ENCODE data around the gene EFNB3. TPM values are rescaled to one million over a fixed set of nuclear protein-coding genes. Genes with fewer than 3 reads are reported as not detected.

EFNB3 gene
- total RNA-seq, 1 experiment from 2014 or later: 1.5 TPM

GRCh38 chr17:7701681-7702080 lies 3.3 kb upstream of the EFNB3 start:
- no peak for DNase-seq
- H4K20me1 ChIP-seq (ENCODE audit: insufficient read depth): no peaks in the 10 kb centered on the region
- no peaks in the 10 kb centered on the region for H3F3A ChIP-seq (ENCODE audit: insufficient read depth, low read depth)
- no peak overlapping the region for H3K4me3 ChIP-seq
- no peaks in the 10 kb centered on the region for H3K9me2 ChIP-seq (ENCODE audit: insufficient read depth)
- H3K27ac ChIP-seq: no peak overlapping the region
- no peaks in the 10 kb centered on the region for H3K9me3 ChIP-seq (ENCODE audit: insufficient read depth, low read depth)
- H3K36me3 ChIP-seq (ENCODE audit: low read depth): no peaks in the 10 kb centered on the region
- no peak overlapping the region for H3K4me2 ChIP-seq
- H3K79me2 ChIP-seq (ENCODE audit: low read depth): no peaks in the 10 kb centered on the region
- H3K4me1 ChIP-seq (replicated peaks; ENCODE audit: insufficient read depth): no peaks in the 10 kb centered on the region
- CTCF ChIA-PET: no interaction called here
- intact Hi-C loops (cut with micrococcal nuclease; ENCODE audit: unreplicated experiment): no loop called here
- BruUV-seq (replicated peaks): no TSS peak
- no peak overlapping the region for H2AFZ ChIP-seq
- POLR2A ChIA-PET (ENCODE audit: unreplicated experiment): interaction anchor here (0.5 kb wide), 1 partner anchor 383 kb away, joined by 3 read pairs; no protein-coding TSS in a partner anchor
- no peaks in the 10 kb centered on the region for H3K27me3 ChIP-seq (ENCODE audit: insufficient read depth, low read depth)
- TF ChIP-seq, protein P1, sequence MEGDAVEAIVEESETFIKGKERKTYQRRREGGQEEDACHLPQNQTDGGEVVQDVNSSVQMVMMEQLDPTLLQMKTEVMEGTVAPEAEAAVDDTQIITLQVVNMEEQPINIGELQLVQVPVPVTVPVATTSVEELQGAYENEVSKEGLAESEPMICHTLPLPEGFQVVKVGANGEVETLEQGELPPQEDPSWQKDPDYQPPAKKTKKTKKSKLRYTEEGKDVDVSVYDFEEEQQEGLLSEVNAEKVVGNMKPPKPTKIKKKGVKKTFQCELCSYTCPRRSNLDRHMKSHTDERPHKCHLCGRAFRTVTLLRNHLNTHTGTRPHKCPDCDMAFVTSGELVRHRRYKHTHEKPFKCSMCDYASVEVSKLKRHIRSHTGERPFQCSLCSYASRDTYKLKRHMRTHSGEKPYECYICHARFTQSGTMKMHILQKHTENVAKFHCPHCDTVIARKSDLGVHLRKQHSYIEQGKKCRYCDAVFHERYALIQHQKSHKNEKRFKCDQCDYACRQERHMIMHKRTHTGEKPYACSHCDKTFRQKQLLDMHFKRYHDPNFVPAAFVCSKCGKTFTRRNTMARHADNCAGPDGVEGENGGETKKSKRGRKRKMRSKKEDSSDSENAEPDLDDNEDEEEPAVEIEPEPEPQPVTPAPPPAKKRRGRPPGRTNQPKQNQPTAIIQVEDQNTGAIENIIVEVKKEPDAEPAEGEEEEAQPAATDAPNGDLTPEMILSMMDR (conservative IDR thresholded peaks at IDR 0.05): no peak
- no peak for TF ChIP-seq EZH2 (IDR thresholded peaks at IDR 0.05; ENCODE audit: low read depth)

DNA sequence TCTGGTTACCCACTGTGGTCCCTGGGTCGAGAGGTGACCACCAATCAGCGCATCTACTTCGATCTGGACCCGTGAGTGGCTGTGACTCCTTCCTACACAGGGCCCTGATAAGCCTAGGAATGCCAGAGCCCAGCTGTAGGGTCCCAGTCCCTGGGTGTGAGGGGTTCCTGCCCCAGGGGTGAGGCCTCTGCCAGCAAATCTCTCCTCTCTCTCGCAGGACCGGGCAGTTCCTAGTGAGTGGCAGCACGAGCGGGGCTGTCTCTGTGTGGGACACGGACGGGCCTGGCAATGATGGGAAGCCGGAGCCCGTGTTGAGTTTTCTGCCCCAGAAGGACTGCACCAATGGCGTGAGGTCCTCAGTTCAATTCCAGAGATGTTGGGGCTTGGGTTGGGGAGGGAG lies 2.2 kb upstream of the EFNB3 start:
- H3K79me2 ChIP-seq (ENCODE audit: low read depth): no peaks in the 10 kb centered on the region
- H3K9me2 ChIP-seq (ENCODE audit: insufficient read depth): no peaks in the 10 kb centered on the region
- no peaks in the 10 kb centered on the region for H4K20me1 ChIP-seq (ENCODE audit: insufficient read depth)
- H3K27ac ChIP-seq: no peak overlapping the region
- H3K9me3 ChIP-seq (ENCODE audit: insufficient read depth, low read depth): no peaks in the 10 kb centered on the region
- BruUV-seq (replicated peaks): no TSS peak
- H3K4me2 ChIP-seq: no peak overlapping the region
- POLR2A ChIA-PET (ENCODE audit: unreplicated experiment): no interaction called here
- no peak overlapping the region for H2AFZ ChIP-seq
- no peak for TF ChIP-seq EZH2 (IDR thresholded peaks at IDR 0.05; ENCODE audit: low read depth)
- TF ChIP-seq, protein P1 (conservative IDR thresholded peaks at IDR 0.05): no peak
- no peak for DNase-seq
- intact Hi-C loops (cut with micrococcal nuclease; ENCODE audit: unreplicated experiment): no loop called here
- H3K4me3 ChIP-seq: no peak overlapping the region
- CTCF ChIA-PET: interaction anchor here (0.6 kb wide), 1 partner anchor 355 kb away, joined by 6 read pairs; no protein-coding TSS in a partner anchor
- no peaks in the 10 kb centered on the region for H3K4me1 ChIP-seq (replicated peaks; ENCODE audit: insufficient read depth)
- H3F3A ChIP-seq (ENCODE audit: insufficient read depth, low read depth): no peaks in the 10 kb centered on the region
- H3K36me3 ChIP-seq (ENCODE audit: low read depth): no peaks in the 10 kb centered on the region
- no peaks in the 10 kb centered on the region for H3K27me3 ChIP-seq (ENCODE audit: insufficient read depth, low read depth)

GRCh38 chr17:7703584-7704479 lies 1.2 kb upstream of the EFNB3 start:
- H3K36me3 ChIP-seq (ENCODE audit: low read depth): no peaks in the 10 kb centered on the region
- H3K4me2 ChIP-seq: no peak overlapping the region
- TF ChIP-seq, protein P1 (conservative IDR thresholded peaks at IDR 0.05): no peak
- no peak for TF ChIP-seq EZH2 (IDR thresholded peaks at IDR 0.05; ENCODE audit: low read depth)
- no peaks in the 10 kb centered on the region for H3K9me3 ChIP-seq (ENCODE audit: insufficient read depth, low read depth)
- no peak overlapping the region for H2AFZ ChIP-seq
- no peak overlapping the region for H3K4me3 ChIP-seq
- no peaks in the 10 kb centered on the region for H3K4me1 ChIP-seq (replicated peaks; ENCODE audit: insufficient read depth)
- no TSS peak for BruUV-seq (replicated peaks)
- H3K79me2 ChIP-seq (ENCODE audit: low read depth): no peaks in the 10 kb centered on the region
- H3K9me2 ChIP-seq (ENCODE audit: insufficient read depth): no peaks in the 10 kb centered on the region
- H4K20me1 ChIP-seq (ENCODE audit: insufficient read depth): no peaks in the 10 kb centered on the region
- no peaks in the 10 kb centered on the region for H3K27me3 ChIP-seq (ENCODE audit: insufficient read depth, low read depth)
- H3K27ac ChIP-seq: no peak overlapping the region
- DNase-seq: no peak
- POLR2A ChIA-PET (ENCODE audit: unreplicated experiment): interaction anchor here (0.7 kb wide), 1 partner anchor 281 kb away, joined by 6 read pairs; no protein-coding TSS in a partner anchor
- CTCF ChIA-PET: interaction anchor here (0.6 kb wide), 1 partner anchor 354 kb away, joined by 6 read pairs; no protein-coding TSS in a partner anchor
- intact Hi-C loops (cut with micrococcal nuclease; ENCODE audit: unreplicated experiment): no loop called here
- H3F3A ChIP-seq (ENCODE audit: insufficient read depth, low read depth): no peaks in the 10 kb centered on the region

All from PC-9 (cell line).